Osteocyte (in vitro differentiated cells): Measurements from ENCODE around the gene PROX1. TPM values are rescaled to one million over a fixed set of nuclear protein-coding genes. Genes with fewer than 3 reads are reported as not detected.

Source experiments
- DNase-seq: peaks from one replicate; pipeline ENCODE4 v3.0.0; 2021; ENCODE audit warnings: mixed read lengths; ENCODE audit not compliant: unreplicated experiment; ENCODE audit errors: extremely low spot score
- H3K27ac Mint-ChIP-seq: one replicate; pipeline ENCODE4 v1.8.0; 2021; ENCODE audit warnings: mild to moderate bottlenecking, mixed read lengths; ENCODE audit not compliant: unreplicated experiment
- H3K27me3 Mint-ChIP-seq: one replicate; pipeline ENCODE4 v1.8.0; 2021; ENCODE audit warnings: mixed read lengths; ENCODE audit not compliant: unreplicated experiment
- H3K36me3 Mint-ChIP-seq: one replicate; pipeline ENCODE4 v1.8.0; 2021; ENCODE audit warnings: mixed read lengths; ENCODE audit not compliant: unreplicated experiment
- H3K4me1 Mint-ChIP-seq: one replicate; pipeline ENCODE4 v1.8.0; 2021; ENCODE audit warnings: mixed read lengths; ENCODE audit not compliant: unreplicated experiment
- H3K4me3 Mint-ChIP-seq: one replicate; pipeline ENCODE4 v1.8.0; 2021; ENCODE audit warnings: mild to moderate bottlenecking, moderate library complexity, mixed read lengths; ENCODE audit not compliant: unreplicated experiment
- H3K9me3 Mint-ChIP-seq: one replicate; pipeline ENCODE4 v1.8.0; 2021; ENCODE audit warnings: mixed read lengths; ENCODE audit not compliant: unreplicated experiment
- total RNA-seq: library from RNA; stranded (reverse); gene quantifications from 2 replicates; pipeline ENCODE4 v1.2.1, GENCODE V29; 2021
- TF ChIP-seq, protein P1 (sequence below): fragments of 200-600 bp; sonication (generic); IDR thresholded peaks from 2 replicates; pipeline ENCODE4 v1.5.0; 2021; ENCODE audit warnings: antibody characterized with exemption, mild to moderate bottlenecking, moderate library complexity

Gene PROX1
- total RNA-seq, 1 donor from 2014 or later, result 0.32 TPM

DNA sequence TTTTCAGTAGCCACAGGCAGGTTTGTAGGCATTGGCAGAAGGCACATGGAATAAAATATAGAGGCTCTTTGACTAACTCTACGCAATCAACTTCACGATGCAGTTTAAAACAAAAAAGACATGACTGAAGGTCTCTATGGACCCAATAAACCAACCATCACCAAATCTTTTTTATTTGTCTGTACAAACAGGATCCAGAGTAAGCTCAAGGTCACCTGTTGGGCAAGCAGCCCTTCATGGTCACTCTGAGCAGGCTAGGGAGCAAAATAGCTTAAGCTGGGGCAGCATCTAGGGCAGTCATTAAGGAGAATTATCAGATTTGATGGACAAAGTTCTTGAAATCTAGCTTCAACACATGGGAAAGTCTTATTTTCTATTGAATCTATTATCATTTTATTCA is 26.8 kb upstream of the PROX1 start:
- Mint-ChIP-seq H3K36me3 (no peaks in the 10 kb centered on the region), H3K27ac (no peak overlapping the region), H3K4me1 (no peaks in the 10 kb centered on the region), H3K4me3 (no peak overlapping the region), H3K9me3 (no peaks in the 10 kb centered on the region), H3K27me3 (no peaks in the 10 kb centered on the region)
- DNase-seq, result no peak
- TF ChIP-seq, protein P1, sequence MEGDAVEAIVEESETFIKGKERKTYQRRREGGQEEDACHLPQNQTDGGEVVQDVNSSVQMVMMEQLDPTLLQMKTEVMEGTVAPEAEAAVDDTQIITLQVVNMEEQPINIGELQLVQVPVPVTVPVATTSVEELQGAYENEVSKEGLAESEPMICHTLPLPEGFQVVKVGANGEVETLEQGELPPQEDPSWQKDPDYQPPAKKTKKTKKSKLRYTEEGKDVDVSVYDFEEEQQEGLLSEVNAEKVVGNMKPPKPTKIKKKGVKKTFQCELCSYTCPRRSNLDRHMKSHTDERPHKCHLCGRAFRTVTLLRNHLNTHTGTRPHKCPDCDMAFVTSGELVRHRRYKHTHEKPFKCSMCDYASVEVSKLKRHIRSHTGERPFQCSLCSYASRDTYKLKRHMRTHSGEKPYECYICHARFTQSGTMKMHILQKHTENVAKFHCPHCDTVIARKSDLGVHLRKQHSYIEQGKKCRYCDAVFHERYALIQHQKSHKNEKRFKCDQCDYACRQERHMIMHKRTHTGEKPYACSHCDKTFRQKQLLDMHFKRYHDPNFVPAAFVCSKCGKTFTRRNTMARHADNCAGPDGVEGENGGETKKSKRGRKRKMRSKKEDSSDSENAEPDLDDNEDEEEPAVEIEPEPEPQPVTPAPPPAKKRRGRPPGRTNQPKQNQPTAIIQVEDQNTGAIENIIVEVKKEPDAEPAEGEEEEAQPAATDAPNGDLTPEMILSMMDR, result no peak

DNA sequence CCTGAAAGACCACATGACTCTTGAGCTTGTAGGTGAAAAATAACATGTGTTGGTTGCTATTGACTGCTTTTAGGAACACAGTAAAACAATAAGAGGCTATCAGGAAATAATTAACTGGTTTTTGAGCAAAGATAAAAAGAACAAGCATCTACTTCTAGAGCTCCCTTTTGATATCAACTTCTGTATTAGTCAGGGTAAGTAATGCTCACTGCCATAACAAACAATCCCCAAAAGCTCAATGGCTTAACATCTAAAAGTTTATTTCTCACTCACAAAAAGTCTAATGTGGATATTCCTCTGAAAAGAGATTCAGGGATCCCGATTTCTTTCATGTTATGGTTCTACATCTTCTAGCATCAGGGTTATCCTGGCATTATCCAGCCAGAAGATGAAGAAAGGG is 25.3 kb upstream of the PROX1 start:
- Mint-ChIP-seq H3K36me3 (no peaks in the 10 kb centered on the region), H3K4me3 (no peak overlapping the region), H3K27me3 (no peaks in the 10 kb centered on the region)

DNA sequence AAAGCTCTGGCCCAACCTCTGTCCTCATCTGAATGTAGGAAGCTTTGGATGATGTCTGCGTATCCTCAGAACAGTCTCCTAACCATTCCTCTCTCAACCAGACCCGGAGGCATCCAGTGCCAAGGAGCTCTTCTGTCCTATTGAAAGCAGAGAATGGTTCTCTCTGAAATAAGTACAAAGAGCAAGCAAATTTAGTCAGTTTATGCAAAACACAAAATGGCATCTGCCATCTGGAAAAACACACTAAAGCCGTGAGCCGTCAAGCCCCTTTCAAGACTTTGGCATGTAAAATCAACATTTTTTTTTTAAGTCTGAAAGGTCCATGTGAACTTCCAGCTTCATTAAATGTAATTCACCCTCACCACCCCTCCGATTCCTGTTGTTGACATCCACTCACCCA is 21.7 kb upstream of the PROX1 start:
- no peak for DNase-seq
- Mint-ChIP-seq H3K27ac (no peak overlapping the region), H3K27me3 (peaks cover 2% of the 10 kb centered on the region), H3K4me3 (no peak overlapping the region), H3K36me3 (no peaks in the 10 kb centered on the region), H3K4me1 (no peaks in the 10 kb centered on the region), H3K9me3 (no peaks in the 10 kb centered on the region)
- TF ChIP-seq, protein P1, result no peak

More for the DNA sequence above, 25.3 kb upstream of the PROX1 start:
- Mint-ChIP-seq H3K4me1 (no peaks in the 10 kb centered on the region), H3K27ac (no peak overlapping the region), H3K9me3 (no peaks in the 10 kb centered on the region)
- TF ChIP-seq, protein P1, result no peak
- no peak for DNase-seq

DNA sequence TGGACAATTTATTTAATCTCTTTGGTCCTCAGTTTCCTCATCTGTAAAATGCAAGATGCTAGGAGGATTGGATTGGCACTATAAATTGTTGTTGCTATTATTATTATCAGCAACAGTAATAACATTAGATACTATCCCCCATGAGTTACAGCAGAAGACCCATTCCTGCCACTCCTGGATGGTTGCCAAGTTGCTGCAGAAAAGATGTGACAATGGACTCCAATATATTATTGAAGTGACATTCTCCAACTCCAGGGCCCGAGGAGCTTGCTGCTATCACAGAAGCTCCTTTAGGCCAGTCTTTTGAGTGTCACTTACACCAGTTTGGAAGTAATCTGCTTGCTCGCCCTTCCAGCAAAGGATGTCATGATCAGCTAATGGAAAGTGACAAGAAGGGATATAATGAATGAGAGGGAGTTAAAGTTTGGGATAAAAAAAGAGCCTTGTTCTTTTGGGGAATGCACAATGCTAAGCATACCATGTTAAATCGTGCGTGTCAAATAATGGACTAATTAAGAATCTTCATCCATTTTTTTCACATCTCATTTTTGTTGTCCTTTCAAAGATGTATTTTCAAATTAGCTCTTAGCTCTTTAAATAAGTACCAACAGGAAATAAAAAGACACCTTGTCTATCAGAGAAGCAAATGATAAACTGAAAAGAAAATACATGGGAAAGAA is 19.5 kb upstream of the PROX1 start:
- TF ChIP-seq, protein P1, result no peak
- no peak overlapping the region for H3K27ac Mint-ChIP-seq
- no peaks in the 10 kb centered on the region for H3K36me3 Mint-ChIP-seq
- no peak for DNase-seq
- H3K4me3 Mint-ChIP-seq, result no peak overlapping the region
- peaks cover 2% of the 10 kb centered on the region for H3K27me3 Mint-ChIP-seq
- H3K4me1 Mint-ChIP-seq, result no peaks in the 10 kb centered on the region
- no peaks in the 10 kb centered on the region for H3K9me3 Mint-ChIP-seq

DNA sequence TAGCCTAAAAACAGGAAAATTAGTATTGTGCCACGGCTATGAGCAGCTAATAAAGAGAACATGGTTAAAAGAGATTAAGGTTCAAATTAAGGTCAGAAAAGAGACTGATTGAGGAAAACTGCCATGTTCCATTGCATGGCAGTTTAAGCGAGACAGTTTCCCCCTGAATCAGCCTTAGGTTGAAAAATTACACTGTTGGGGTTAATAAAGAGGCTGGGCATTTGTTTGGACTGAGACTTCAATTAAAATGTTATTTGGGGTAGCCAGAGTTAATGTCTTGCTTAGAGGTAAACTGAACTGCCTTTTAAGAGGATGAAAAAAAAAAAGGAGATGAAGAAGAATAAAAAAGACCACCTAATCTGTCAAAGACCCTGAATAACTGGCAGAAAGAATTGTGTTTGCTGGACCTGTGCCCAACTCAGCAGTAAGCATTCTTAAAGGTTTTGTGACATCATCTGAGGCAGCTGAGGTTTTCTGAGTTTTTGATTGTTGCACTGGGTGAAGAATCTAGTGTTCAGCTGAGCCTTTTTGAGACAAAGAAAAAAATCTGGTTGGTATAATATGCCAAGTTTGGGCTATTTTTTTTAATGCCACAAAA is 17.7 kb upstream of the PROX1 start:
- H3K4me3 Mint-ChIP-seq, result no peak overlapping the region
- H3K27ac Mint-ChIP-seq, result no peak overlapping the region
- peaks cover 2% of the 10 kb centered on the region for H3K27me3 Mint-ChIP-seq
- no peaks in the 10 kb centered on the region for H3K36me3 Mint-ChIP-seq
- TF ChIP-seq, protein P1, result no peak
- H3K9me3 Mint-ChIP-seq, result no peaks in the 10 kb centered on the region
- H3K4me1 Mint-ChIP-seq, result no peaks in the 10 kb centered on the region
- DNase-seq, result no peak
